ENCODE data around the gene MYOM1.

MYOM1 gene

GRCh38 chr18:3121259-3121658 is 98.5 kb downstream of the MYOM1 start:
- no peak overlapping the region for H3K9ac ChIP-seq
- H3K4me1 ChIP-seq, result no peaks in the 10 kb centered on the region
- no peak overlapping the region for H3K27ac ChIP-seq
- no peak for TF ChIP-seq CTCF (IDR thresholded peaks at IDR 0.05)
- H3K9me3 ChIP-seq (ENCODE audit: control insufficient read depth, low read length), result no peaks in the 10 kb centered on the region
- no peak overlapping the region for H2AFZ ChIP-seq
- no peak overlapping the region for H3K4me2 ChIP-seq (ENCODE audit: low read length)
- H3K27me3 ChIP-seq (ENCODE audit: control insufficient read depth, insufficient read depth, low read length), result no peaks in the 10 kb centered on the region
- no peak overlapping the region for H3K4me3 ChIP-seq (ENCODE audit: low read depth, low read length)
- no peaks in the 10 kb centered on the region for H3K36me3 ChIP-seq (ENCODE audit: control insufficient read depth, insufficient read depth, low read length)
- no peaks in the 10 kb centered on the region for H3K79me2 ChIP-seq

- Histone ChIP-seq H3K36me3 (ENCODE audit: control insufficient read depth, insufficient read depth, low read length) (no peaks in the 10 kb centered on the region), H3K27ac (no peak overlapping the region)
- no peak for TF ChIP-seq CTCF (IDR thresholded peaks at IDR 0.05)
These were observed 99.4 kb downstream of the MYOM1 start for GRCh38 chr18:3120356-3120755.

DNA sequence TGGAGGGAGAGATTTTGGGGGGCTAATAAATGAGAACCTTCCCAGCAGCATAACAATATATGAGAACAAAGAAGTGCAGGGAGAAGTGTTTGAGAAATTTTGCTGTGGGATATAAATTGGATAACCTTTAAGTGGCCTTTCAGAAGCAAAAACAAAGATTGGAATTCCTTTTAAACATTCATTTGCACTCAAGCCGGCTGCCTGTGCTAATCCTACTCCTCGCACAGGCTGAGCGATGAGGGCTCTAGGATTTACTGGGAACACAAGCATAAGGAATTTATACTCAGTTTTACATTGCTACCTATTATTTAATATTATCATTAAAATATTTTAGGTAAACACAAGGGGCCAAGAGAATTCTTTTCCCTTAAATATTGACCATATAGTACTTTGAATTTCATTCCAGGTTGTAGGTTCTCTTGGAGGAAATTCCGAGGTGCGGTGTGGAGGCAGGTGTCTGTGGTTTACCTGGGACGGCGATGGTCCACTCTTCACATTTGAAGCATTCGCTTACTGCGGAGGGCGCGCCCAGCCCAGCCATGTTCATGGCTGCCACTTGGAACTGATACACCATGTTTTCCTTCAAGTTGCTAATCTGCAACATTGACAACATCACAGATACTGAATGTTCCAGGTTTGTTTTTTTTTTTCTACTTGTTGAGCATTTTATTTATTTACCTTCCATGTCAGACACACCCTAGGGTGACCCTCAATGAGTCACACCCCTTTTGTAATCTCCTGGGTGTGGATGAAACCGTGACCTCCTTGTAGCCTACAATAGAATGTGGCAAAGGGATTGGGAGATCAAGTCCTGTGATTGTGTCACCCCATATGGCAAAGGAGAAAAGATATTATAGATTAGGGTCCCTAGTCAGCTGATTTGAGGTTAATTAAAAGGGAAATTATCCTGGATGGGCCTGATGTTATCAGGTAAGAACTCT is 100.1 kb downstream of the MYOM1 start:
- H3K36me3 ChIP-seq (ENCODE audit: control insufficient read depth, insufficient read depth, low read length), result no peaks in the 10 kb centered on the region
- no peak overlapping the region for H2AFZ ChIP-seq
- no peaks in the 10 kb centered on the region for H3K27me3 ChIP-seq (ENCODE audit: control insufficient read depth, insufficient read depth, low read length)
- H3K79me2 ChIP-seq, result no peaks in the 10 kb centered on the region
- TF ChIP-seq CTCF (IDR thresholded peaks at IDR 0.05), result no peak
- no peaks in the 10 kb centered on the region for H3K9me3 ChIP-seq (ENCODE audit: control insufficient read depth, low read length)
- H3K4me1 ChIP-seq, result no peaks in the 10 kb centered on the region
- no peak overlapping the region for H3K4me2 ChIP-seq (ENCODE audit: low read length)
- no peak overlapping the region for H3K27ac ChIP-seq
- no peak overlapping the region for H3K9ac ChIP-seq
- no peak overlapping the region for H3K4me3 ChIP-seq (ENCODE audit: low read depth, low read length)

More at GRCh38 chr18:3120356-3120755, 99.4 kb downstream of the MYOM1 start:
- no peaks in the 10 kb centered on the region for H3K9me3 ChIP-seq (ENCODE audit: control insufficient read depth, low read length)
- H3K4me1 ChIP-seq, result no peaks in the 10 kb centered on the region
- no peak overlapping the region for H3K4me3 ChIP-seq (ENCODE audit: low read depth, low read length)
- no peak overlapping the region for H3K9ac ChIP-seq
- no peaks in the 10 kb centered on the region for H3K27me3 ChIP-seq (ENCODE audit: control insufficient read depth, insufficient read depth, low read length)
- H3K79me2 ChIP-seq, result no peaks in the 10 kb centered on the region
- no peak overlapping the region for H2AFZ ChIP-seq
- no peak overlapping the region for H3K4me2 ChIP-seq (ENCODE audit: low read length)

- Histone ChIP-seq H3K4me3 (ENCODE audit: low read depth, low read length) (no peak overlapping the region), H3K9me3 (ENCODE audit: control insufficient read depth, low read length) (no peaks in the 10 kb centered on the region), H3K4me1 (no peaks in the 10 kb centered on the region), H2AFZ (no peak overlapping the region), H3K27me3 (ENCODE audit: control insufficient read depth, insufficient read depth, low read length) (no peaks in the 10 kb centered on the region), H3K4me2 (ENCODE audit: low read length) (no peak overlapping the region), H3K27ac (no peak overlapping the region), H3K79me2 (no peaks in the 10 kb centered on the region), H3K36me3 (ENCODE audit: control insufficient read depth, insufficient read depth, low read length) (no peaks in the 10 kb centered on the region), H3K9ac (no peak overlapping the region)
- no peak for TF ChIP-seq CTCF (IDR thresholded peaks at IDR 0.05)
These were observed 101.4 kb downstream of the MYOM1 start for GRCh38 chr18:3118195-3119010.

All from parathyroid adenoma (tissue), 2 donors.